ENCODE measurements around the gene TRAPPC3. TPM values are rescaled to one million over a fixed set of nuclear protein-coding genes. Genes with fewer than 3 reads are reported as not detected.

The TRAPPC3 gene
- total and polyA plus RNA-seq, 9 of the 15 experiments (the other 6 are each of a cell fraction or from before 2014, with no cell fraction given) = 20.6 to 141 (median 112) TPM

DNA sequence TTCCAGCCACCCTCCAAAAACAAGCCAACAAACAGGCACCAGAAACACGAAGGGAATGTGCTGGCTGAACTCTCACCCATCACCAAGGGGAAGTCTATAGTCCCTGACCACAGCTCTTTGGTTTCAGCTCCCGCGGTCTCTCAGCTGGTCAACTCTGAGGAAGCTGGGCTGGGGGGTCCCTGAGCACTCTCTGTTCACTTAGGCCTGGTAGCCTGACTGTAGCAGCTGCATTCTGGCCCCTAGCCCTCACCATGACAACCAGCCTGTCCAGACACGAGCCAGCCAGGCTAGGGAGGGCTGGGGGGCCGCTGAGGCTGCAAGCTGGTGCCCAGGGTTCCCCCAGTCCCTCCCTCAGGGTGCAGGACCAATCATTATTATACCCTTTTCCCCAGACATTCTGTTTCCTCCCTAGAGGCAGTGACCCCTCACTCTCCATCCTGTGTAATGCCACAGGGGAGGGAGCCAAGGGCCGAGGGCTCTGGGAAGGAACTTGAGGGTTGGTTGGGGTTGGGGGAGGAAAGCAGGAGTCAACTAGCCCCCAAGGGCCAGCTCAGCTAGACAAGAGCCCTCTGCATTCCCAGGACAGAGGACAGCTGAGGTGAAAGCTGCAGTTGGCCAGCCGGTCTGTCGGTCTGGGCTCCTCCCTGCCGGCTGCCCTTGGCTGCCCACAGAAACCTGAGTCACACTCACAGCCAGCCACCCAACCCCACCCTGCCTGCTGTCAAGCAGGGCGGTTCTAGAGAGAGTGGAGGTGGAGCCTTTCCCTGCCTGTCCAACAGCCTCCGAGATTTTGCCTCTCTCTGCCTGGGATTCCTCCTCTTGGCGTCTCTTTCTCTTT, 1.2 kb upstream of the TRAPPC3 start (continued):
- TF ChIP-seq, protein P1, sequence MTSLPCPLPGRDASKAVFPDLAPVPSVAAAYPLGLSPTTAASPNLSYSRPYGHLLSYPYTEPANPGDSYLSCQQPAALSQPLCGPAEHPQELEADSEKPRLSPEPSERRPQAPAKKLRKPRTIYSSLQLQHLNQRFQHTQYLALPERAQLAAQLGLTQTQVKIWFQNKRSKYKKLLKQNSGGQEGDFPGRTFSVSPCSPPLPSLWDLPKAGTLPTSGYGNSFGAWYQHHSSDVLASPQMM (CRISPR knock-in tag; IDR thresholded peaks at IDR 0.05) = no peak
- TF ChIP-seq ZNF121 (CRISPR knock-in tag; conservative IDR thresholded peaks at IDR 0.05) (no peak), TEAD4 (IDR thresholded peaks at IDR 0.05; ENCODE audit: low read length) (no peak), TEAD4 (CRISPR knock-in tag; IDR thresholded peaks at IDR 0.05; ENCODE audit: borderline replicate concordance) (no peak), ZKSCAN8 (CRISPR knock-in tag; IDR thresholded peaks at IDR 0.05) (no peak), ZNF696 (CRISPR knock-in tag; conservative IDR thresholded peaks at IDR 0.05) (no peak), HNRNPL (IDR thresholded peaks at IDR 0.05; ENCODE audit: low read depth, low read length) (no peak), WHSC1 (IDR thresholded peaks at IDR 0.05; ENCODE audit: low read length) (no peak), SMARCB1 (IDR thresholded peaks at IDR 0.05; ENCODE audit: insufficient read length, low read depth) (no peak), ZNF384 (IDR thresholded peaks at IDR 0.05; ENCODE audit: low read depth, low read length) (no peak), JUN (IDR thresholded peaks at IDR 0.05; ENCODE audit: borderline replicate concordance, low read depth, low read length) (no peak), JUN (CRISPR knock-in tag; IDR thresholded peaks at IDR 0.05; ENCODE audit: borderline replicate concordance) (0 out of 2 replicates have a peak, but pooled peaks have one; percentile 65), NEUROD1 (IDR thresholded peaks at IDR 0.05; ENCODE audit: borderline replicate concordance, low read depth, low read length, partially characterized antibody) (peak; percentile 71)
- TF ChIP-seq, protein P2, sequence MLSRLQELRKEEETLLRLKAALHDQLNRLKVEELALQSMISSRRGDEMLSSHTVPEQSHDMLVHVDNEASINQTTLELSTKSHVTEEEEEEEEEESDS (CRISPR knock-in tag; IDR thresholded peaks at IDR 0.05) = no peak
- TF ChIP-seq, protein P3, sequence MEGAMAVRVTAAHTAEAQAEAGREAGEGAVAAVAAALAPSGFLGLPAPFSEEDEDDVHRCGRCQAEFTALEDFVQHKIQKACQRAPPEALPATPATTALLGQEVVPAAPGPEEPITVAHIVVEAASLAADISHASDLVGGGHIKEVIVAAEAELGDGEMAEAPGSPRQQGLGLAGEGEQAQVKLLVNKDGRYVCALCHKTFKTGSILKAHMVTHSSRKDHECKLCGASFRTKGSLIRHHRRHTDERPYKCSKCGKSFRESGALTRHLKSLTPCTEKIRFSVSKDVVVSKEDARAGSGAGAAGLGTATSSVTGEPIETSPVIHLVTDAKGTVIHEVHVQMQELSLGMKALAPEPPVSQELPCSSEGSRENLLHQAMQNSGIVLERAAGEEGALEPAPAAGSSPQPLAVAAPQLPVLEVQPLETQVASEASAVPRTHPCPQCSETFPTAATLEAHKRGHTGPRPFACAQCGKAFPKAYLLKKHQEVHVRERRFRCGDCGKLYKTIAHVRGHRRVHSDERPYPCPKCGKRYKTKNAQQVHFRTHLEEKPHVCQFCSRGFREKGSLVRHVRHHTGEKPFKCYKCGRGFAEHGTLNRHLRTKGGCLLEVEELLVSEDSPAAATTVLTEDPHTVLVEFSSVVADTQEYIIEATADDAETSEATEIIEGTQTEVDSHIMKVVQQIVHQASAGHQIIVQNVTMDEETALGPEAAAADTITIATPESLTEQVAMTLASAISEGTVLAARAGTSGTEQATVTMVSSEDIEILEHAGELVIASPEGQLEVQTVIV (CRISPR knock-in tag; IDR thresholded peaks at IDR 0.05; ENCODE audit: borderline replicate concordance) = no peak
- TF ChIP-seq, protein P4, sequence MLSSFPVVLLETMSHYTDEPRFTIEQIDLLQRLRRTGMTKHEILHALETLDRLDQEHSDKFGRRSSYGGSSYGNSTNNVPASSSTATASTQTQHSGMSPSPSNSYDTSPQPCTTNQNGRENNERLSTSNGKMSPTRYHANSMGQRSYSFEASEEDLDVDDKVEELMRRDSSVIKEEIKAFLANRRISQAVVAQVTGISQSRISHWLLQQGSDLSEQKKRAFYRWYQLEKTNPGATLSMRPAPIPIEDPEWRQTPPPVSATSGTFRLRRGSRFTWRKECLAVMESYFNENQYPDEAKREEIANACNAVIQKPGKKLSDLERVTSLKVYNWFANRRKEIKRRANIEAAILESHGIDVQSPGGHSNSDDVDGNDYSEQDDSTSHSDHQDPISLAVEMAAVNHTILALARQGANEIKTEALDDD (IDR thresholded peaks at IDR 0.05) = 0 out of 2 replicates have a peak, but pooled peaks have one; percentile 14
- TF ChIP-seq, protein P5, sequence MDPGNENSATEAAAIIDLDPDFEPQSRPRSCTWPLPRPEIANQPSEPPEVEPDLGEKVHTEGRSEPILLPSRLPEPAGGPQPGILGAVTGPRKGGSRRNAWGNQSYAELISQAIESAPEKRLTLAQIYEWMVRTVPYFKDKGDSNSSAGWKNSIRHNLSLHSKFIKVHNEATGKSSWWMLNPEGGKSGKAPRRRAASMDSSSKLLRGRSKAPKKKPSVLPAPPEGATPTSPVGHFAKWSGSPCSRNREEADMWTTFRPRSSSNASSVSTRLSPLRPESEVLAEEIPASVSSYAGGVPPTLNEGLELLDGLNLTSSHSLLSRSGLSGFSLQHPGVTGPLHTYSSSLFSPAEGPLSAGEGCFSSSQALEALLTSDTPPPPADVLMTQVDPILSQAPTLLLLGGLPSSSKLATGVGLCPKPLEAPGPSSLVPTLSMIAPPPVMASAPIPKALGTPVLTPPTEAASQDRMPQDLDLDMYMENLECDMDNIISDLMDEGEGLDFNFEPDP (CRISPR knock-in tag; IDR thresholded peaks at IDR 0.05) = no peak

Data from K562 (cell line).